GM19438 (cell line): ENCODE data around the gene MTF1.

ENCODE experiments used
- ATAC-seq: cut with Tn5 transposase; IDR thresholded peaks from one replicate; pipeline ENCODE4 v1.9.1; 2021; ENCODE audit warnings: low read depth; ENCODE audit not compliant: unreplicated experiment

Gene MTF1

DNA sequence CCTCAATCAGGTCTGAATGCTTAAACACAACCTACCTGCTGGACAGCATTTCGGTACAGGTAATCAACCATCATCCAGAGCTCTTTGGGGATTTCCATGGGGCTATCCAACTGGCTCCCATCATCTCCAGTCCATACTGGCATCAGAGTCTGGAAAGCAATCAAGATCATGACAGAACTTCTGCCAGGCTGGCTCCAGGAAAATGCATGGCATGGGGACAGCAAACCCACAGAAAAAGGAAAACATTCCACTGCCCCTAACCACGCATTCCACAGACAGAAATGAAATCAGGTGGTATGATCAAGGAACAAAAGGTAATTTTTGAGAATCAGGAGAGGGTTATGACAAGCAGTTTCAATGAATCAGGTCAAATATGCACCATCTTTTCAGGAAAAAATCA, 9.1 kb upstream of the MTF1 start:
- ATAC-seq, result no peak

DNA sequence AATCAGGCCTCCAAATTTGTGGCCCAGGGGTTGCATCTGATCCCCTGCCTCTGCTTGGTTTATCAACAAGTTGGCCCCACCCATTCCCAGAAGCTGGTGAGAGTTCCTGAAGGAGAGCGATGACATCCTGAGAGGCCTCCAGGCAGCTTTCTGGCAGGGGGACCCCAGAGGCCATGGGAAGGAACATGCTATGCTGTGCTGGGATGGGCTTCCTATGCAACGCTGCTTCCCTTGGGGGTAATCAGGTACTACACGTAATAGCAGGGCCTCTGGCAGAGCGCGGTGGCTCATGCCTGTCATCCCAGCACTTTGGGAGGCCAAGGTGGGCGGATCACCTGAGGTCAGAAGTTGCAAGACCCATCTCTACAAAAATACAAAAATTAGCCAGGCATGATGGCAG, 8.4 kb upstream of the MTF1 start:
- no peak for ATAC-seq

DNA sequence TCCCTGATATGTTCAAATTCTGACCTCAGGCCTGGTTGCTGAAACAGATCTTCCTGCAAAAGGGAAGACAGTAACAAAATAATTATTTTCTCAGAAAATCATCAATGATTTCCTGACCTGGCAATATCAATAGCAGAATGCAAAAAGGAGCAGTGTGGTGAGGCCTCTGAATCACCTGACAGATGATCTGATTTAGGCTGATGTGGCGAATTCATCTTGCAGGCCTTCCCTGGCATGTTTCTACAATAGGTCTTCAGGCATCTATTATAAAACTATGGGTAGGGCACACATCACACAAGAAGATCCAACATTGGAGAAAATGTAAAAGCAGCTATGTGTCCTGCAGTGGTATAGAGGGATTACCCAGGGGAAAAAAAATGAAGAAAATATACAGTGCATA, 7.1 kb upstream of the MTF1 start:
- ATAC-seq, result no peak

DNA sequence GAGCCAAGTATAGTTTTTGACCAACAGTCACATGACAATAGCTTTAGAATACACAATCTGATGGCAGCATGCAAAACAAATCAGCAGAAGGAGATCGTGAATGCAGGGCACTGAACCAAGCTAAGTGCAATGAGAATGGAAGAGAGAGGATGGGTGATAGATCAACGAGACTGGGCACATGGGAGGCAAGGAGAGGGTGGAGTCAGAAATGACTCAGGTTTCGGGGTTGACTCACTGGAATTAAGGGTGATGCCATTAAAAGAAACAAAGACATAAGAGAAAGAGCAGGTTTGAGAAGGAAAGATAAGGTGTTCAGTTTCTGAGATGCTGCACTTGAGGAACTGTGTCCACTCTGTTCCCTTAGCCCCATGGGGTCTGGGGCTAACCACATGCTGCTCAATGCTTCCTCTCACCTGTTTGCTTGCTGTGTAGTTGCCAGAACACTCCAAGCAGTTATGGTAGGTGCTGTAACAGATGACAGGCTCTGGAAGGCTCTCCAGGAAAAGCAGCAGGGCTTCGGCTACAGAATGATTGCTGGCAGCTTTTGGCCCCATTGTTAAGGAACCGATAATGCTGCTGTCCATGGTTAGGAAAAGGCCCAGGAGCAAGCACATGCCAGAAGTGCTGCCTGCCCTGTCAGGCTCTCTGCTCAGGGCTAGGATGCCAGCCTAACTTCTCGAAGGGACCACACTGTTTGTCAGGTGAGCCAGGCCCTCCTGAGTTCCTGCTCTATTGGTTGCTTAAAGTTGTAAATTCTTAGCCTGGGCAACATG, 6.1 kb upstream of the MTF1 start:
- no peak for ATAC-seq

DNA sequence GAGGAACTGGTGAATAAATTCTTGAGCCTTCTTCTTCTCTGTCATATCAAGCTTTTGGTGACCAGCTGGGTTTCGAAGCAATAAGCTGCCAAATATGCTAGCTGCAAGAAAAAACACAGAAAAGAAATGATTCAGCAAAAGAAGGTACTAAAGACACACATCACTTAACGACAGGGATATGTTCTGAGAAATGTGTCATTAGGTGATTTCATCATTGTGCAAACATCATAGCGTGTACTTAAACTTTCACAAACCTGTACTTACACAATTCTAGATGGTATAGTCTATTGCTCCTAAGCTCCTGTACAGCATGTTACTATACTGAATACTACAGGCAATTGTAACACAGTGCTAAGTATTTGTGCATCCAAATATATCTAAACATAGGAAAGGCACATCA, 2.9 kb upstream of the MTF1 start:
- ATAC-seq, result no peak

DNA sequence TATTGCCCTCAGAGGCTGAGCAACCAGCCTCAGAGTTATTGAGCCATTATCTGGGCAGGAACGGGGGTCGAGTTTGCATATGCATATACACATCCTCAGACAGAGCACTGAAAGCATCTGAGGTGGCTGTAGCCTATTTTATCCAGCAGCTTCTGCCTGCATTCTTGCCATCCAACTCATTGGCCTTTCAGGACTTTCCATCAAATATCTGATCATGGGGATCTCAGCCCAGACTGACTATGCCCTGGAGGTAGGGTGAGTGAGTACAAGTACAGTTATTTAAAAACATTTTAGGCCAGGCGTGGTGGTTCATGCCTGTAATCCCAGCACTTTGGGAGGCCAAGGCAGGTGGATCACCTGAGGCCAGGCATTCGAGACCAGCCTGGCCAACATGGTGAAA, 1.8 kb upstream of the MTF1 start:
- ATAC-seq, result no peak

DNA sequence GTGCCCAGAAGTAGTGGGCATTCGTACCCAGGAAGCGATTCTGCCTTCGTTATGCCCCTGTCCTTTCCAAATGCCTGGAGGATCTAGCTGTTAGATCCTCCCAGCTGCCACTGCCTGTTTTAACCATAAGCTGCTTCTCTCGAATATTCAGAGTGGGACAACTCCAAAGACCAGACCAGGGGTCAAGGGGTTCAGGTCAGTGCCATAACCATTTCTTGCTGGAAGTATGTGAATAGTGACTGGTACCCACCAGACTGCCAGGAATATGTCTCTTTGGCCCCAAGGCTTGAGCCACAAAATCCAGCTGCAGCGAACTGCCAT, 914 bp upstream of the MTF1 start:
- no peak for ATAC-seq

DNA sequence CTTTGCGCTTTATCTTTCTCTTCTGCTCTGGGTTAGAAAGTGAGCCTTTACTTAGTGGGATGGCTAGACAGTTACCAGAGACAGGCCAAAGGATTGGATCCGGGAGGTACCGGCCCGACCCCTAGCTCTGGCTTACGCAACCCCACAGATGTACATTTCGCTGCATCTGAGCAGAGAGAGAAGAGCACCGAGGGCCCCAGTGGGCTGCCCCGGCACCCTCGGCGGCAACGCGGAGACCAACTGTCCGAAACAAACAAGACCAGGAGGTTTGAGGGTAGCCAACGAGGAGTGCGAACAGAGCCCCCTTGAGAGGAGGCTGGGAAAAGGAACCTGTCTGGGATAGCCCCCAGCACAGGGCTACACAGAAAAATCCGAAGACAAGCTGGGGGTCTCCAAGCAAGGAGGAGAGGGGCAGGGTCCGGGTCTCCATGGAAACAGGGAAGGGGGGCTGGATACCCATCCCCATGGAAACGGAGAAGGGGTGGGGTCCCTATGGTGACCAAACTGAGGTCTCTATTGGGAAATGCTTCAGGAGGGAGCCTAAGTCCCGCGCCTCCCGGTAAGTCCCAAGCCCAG, 373 bp downstream of the MTF1 start:
- ATAC-seq, result peak; percentile 9

DNA sequence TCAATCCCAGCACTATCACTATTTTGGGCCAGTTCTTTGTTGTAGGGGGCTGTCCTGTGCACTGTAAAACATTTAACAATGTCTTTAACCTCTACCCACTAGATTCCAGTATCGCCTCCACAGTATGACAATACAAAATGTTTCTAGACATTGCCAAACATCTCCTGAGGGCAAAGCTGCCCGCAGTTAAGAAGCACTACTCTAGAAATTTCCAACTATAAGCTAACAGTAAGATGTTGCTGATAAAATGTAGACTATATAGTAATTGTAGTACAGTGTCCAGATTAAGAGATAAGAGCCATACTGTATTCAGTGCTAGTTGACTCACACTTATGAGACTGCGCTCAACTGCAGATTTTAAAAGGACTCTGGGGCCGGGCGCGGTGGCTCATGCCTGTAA, 5.0 kb downstream of the MTF1 start:
- ATAC-seq, result no peak

DNA sequence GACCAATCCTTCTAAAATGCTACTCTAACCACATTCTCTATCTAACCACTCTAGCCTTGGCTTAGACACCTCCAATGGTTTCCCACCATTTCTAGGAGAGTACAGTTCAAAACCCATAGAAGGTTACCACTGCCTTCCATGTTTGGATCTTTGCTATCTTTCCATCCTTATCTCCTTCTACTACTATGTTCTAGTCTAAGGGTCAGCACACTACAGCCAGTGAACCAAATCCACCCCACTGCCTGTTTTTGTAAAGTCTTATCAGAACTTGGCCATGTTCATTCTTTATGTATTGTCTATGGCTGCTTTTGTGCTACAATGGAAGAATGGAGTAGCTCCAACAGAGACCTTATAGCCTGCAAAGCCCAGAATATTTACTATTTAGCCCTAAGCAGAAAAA, 6.2 kb downstream of the MTF1 start:
- ATAC-seq, result no peak

DNA sequence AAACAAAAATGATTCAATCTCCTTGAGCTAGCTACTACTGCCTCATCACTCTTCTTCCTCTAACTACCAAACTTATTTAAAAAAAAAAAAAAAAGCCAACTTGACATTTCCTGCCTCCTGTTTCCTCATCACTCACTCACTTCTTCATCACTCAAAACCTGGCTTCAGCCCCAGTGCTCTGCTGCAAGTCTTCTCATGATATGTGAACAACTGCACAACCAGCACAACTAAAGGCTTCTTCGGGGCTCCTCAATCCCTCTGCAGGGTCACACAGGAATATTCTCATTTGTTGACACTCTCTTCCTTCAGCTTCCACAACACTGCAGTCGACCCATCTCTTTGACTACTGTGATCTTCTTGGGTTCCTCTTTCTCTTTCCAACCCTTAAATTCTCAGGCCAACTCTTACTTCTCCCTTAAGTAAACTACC, 7.6 kb downstream of the MTF1 start:
- no peak for ATAC-seq

DNA sequence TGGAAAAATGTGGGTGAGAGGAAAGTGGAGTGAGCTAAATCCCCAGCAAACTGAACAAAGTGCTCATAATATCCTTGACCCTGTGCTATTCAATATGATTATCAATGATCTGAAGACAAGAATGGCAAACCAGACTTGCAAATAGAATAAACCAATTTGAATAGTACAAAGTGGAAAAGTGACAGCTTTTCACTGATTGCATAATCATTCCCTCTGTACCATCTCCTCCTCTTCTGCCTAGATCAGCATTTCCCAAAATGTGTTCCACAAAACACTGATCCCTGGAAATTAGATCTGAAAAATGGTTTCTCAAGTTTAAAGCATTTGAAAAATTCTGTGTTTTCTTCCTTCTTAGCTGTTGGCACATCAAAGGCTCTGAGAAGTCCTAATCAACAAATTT, 8.1 kb downstream of the MTF1 start:
- no peak for ATAC-seq

DNA sequence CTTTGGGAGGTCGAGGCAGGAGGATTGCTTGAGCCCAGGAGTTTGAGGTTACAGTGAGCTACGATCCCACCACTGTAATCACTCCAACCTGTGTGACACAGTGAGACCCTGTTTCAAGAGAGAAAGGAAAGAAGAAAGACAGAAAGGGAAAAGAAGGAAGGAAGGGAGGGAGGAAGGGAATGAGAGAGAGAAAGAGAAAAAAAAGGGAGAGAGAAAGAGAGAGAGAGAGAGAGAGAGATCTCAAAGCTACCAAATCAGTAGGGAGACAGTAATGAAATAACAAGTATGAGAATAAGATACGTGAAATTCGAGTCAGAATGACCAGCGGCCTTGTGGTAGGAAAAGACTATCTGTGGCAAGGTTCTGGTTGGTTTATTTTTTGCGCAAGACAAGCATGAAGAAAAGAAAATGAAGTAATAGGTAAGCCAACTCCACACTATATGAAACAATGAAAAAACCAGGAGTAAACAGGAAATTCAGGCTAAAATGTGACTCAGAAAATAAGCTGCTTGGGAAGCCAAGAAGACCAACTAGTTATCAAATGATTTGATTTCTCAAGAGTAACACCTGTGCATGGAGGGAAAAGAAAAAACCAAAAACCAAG, 8.9 kb downstream of the MTF1 start:
- ATAC-seq, result no peak

DNA sequence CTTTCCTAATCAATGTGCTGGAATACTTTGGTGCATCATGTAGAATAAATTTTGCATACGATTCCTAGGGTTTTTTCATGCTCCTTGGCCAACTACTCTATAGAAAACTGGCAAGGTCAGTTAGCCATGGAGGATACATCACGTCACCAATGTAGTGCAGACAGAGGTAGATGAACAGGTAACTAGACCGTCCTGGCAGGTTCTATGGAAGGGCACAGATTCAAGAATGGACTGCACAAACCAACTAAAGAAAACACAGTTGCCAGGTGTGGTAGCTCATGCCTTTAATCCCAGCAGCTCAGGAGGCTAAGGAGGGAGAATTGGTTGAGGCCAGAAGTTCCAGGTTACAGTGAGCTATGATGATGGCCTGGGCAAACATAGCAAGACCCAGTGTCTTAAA, 9.9 kb downstream of the MTF1 start:
- ATAC-seq, result no peak

DNA sequence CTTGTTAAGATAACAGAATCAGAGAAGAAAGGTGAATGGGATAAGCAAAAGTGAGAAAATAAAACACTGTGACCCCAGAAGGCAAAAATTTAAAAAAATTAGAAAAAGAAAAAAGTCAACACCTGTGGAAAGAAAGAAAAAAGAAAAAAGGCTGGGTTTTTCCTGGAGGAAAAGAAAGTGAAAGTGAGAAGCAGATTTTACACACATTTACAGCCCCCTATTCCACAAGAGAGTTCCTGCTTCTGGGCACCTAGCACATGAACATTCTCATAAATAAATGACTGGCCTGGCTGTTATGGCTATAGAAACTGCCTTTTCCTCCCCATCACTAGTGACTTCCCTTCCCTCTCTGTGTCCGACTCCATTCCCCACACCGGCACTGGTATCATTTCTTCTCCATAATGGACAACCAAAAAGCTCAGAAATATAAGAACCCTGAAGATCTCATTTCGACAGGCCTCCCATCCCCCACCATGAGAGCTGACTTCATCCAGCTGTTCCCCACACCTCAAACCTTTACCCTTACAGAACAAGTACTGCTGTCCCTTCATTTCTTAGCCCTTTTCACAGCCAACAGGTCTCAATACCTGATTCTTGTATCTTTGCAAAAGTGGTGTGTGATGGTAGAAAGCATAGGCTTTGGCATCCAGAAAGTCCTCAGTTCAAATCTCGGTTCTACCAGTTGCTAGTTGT, 12.6 kb downstream of the MTF1 start:
- no peak for ATAC-seq

DNA sequence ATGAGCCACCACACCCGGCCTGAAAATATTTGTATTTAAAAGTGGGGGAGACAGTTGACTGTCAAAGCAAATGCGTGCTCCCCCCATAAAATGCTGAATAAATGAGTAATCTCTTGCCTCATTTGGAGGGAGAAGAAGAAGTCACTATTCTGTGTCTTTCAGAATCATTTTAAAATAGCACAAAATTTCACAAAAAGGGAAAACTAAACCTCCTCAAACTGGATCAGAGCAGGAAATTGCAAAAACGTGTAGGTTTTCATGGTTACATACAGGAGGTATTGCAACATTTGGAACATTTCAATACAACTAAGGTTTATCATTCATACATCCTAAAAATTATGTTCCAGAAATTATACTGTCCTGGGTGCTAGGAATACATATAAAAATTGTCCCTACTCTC, 13.6 kb downstream of the MTF1 start:
- ATAC-seq, result no peak

DNA sequence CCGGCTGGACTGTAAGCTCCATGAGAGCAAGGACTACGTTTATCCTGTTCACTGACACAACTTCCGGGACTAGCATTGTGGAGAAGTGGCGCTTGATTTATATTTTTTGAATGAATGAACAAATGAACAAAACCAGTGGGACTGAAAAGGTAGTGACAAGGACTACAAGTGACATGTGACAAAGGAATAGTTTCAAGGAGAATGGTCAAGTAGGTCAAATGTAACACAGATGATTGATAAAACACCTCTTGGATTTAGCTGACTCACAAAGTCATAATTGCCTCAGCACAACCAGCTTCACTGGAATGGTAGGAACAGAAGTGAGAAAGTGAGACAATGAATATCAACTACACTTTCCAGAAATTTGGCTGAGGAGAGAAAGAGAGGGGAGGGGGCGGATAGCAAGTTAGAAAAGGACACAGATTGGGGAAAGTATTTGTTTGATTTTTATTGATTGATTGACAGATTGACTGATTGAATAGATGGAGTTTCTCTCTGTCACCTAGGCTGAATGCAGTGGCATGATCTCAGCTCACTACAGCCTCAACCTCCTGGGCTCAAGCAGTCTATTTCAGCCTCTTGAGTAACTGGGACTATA, 14.2 kb downstream of the MTF1 start:
- no peak for ATAC-seq

DNA sequence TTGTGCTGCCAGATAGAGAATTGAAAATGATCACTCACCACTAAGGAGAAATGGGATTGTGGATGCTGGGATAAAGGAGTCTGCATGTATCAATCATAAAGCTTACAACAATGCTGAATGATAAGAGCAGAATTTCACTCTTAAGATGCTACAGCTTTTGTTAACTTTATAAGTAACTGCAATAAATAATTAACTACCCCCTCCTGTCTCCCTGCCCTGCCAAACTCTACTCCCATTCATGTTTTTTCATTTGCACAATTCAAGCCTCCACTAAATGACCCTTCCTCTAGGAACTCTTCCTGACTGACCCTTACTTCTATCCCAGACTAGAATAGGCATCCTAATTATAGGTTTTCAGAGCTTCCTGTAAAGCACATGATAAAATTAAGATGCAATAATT, 14.9 kb downstream of the MTF1 start:
- no peak for ATAC-seq

DNA sequence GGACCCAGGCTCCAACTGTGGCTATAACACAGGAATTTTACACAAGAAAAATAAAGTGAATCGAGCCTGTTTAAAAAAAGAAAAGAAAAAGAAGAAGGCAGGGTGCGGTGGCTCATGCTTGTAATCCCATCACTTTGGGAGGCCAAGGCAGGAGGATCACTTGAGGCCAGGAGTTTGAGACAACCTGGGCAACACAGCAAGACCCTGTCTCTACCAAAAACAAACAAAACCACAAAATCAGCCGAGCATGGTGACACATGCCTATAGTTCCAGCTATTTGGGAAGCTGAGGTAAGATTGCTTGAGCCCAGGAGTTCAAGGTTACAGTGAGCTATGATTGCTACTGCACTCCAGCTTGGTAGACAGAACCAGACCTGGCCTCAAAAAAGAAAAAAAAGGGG, 17.7 kb downstream of the MTF1 start:
- ATAC-seq, result no peak

DNA sequence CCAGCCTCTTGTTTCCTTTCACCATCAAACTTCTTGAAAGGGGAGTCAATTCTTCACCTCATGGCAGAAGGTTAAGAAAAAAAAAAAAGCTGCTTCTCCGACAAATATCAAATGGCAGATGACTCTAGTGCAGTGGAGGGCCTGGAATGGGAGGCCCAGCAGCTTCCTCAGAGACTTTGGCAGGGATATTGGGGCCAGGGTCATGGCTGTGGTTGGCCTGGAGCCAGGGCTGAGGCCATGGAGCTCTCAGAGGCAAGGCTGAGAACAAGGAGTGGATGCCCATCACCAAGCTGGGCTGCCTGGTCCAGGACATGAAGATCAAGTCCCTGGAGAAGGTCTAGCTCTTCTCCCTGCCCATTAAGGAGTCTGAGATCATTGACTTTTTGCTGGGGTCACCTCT, 18.7 kb downstream of the MTF1 start:
- ATAC-seq, result no peak

DNA sequence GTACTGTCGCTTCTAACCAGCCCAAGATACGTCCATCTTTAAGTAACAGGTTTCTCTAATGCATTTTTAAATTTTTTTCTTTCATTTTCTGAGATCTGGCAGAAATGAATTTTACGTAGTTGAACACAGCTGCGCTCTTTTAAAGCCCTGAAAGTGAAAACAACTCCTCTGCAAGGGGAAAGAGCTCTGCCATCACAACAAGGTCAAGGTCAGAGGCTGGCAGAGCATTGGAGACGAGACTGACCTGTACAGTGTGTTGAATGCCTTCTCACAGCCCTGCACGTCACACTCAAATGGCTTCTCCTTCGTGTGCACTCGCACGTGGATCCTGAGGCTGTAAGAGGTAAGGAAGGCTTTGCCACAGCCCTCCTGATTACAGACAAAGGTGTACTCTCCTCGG, 19.7 kb downstream of the MTF1 start:
- ATAC-seq, result no peak
